IMR-90 (cell line): ENCODE data around the gene FSD1L. TPM values are rescaled to one million over a fixed set of nuclear protein-coding genes. Genes with fewer than 3 reads are reported as not detected.

Source experiments
- ATAC-seq: fragments of 200-7000 bp; cut with Tn5 transposase; 2 replicates; pipeline ENCODE4 v1.9.1; 2020; ENCODE audit warnings: low read depth, mild to moderate bottlenecking, moderate library complexity
- BruUV-seq: library from RNA; stranded (reverse); fragments of 400-500 nt; replicated peaks from 2 replicates; lab custom pipeline; 2021; lab: Mats Ljungman, UMichigan
- CTCF ChIA-PET: fragments of 300-600 bp; formaldehyde crosslinking; extraction: SDS; loops from one replicate; lab custom pipeline; 2021; ENCODE audit warnings: antibody characterized with exemption; lab: Yijun Ruan, JAX
- POLR2A ChIA-PET: fragments of 300-600 bp; sonication (Branson Sonifier 250); formaldehyde crosslinking; loops from one replicate; lab custom pipeline; 2022; ENCODE audit warnings: antibody characterized with exemption; ENCODE audit not compliant: unreplicated experiment; lab: Charles Lee
- DNase-seq: peaks from one replicate; pipeline ENCODE4 v3.0.0; 2013
- H2AFZ ChIP-seq: replicated peaks from 2 replicates; pipeline ENCODE3; 2013; ENCODE audit warnings: low read length, mild to moderate bottlenecking; ENCODE audit not compliant: poor library complexity
- H2AK5ac ChIP-seq: 2 replicates; pipeline ENCODE4 v1.6.1; 2013; ENCODE audit warnings: low read depth, low read length, inconsistent platforms
- H2AK9ac ChIP-seq: replicated peaks from 2 replicates; pipeline ENCODE3; 2013; ENCODE audit warnings: mild to moderate bottlenecking, low read depth, low read length, moderate library complexity; ENCODE audit not compliant: poor library complexity
- H2BK120ac ChIP-seq: 2 replicates; pipeline ENCODE4 v1.6.1; 2013; ENCODE audit warnings: low read depth, low read length, inconsistent platforms
- H2BK15ac ChIP-seq: 3 replicates; pipeline ENCODE4 v1.6.1; 2013; ENCODE audit warnings: low read depth, low read length, inconsistent platforms
- H2BK20ac ChIP-seq: 2 replicates; pipeline ENCODE4 v1.6.1; 2013; ENCODE audit warnings: low read depth, mild to moderate bottlenecking, inconsistent platforms, low read length, moderate library complexity
- H2BK5ac ChIP-seq: 2 replicates; pipeline ENCODE4 v1.6.1; 2013; ENCODE audit warnings: mild to moderate bottlenecking, low read depth, low read length, inconsistent platforms; ENCODE audit not compliant: poor library complexity, severe bottlenecking
- H3K14ac ChIP-seq: replicated peaks from 2 replicates; pipeline ENCODE4 v1.6.1; 2013; ENCODE audit warnings: low read depth, low read length, inconsistent platforms
- H3K18ac ChIP-seq: 2 replicates; pipeline ENCODE4 v1.6.1; 2013; ENCODE audit warnings: low read depth, low read length, control low read depth
- H3K23ac ChIP-seq: 2 replicates; pipeline ENCODE4 v1.6.1; 2013; ENCODE audit warnings: low read depth, low read length, inconsistent platforms
- H3K27ac ChIP-seq: 2 replicates; pipeline ENCODE4 v1.5.1; 2013; ENCODE audit warnings: mild to moderate bottlenecking, control low read depth, low read length; ENCODE audit not compliant: insufficient read depth
- H3K27me3 ChIP-seq: 2 replicates; pipeline ENCODE4 v1.6.1; 2013; ENCODE audit warnings: low read length; ENCODE audit not compliant: control insufficient read depth, insufficient read depth
- H3K36me3 ChIP-seq: 2 replicates; pipeline ENCODE4 v1.6.1; 2013; ENCODE audit warnings: low read length, mixed read lengths; ENCODE audit not compliant: control insufficient read depth, insufficient read depth
- H3K4ac ChIP-seq: 2 replicates; pipeline ENCODE4 v1.6.1; 2013; ENCODE audit warnings: low read depth, low read length, inconsistent platforms
- H3K4me1 ChIP-seq: 2 replicates; pipeline ENCODE4 v1.6.1; 2013; ENCODE audit warnings: low read length, mixed read lengths; ENCODE audit not compliant: control insufficient read depth, insufficient read depth
- H3K4me2 ChIP-seq: 2 replicates; pipeline ENCODE4 v1.6.1; 2013; ENCODE audit warnings: low read depth, mild to moderate bottlenecking, control low read depth, low read length, moderate library complexity
- H3K4me3 ChIP-seq: 2 replicates; pipeline ENCODE4 v1.5.1; 2013; ENCODE audit warnings: low read depth, mild to moderate bottlenecking, control low read depth, low read length, moderate library complexity; ENCODE audit not compliant: insufficient read depth
- H3K56ac ChIP-seq: 2 replicates; pipeline ENCODE4 v1.6.1; 2013; ENCODE audit warnings: low read length, inconsistent platforms; ENCODE audit not compliant: insufficient read depth; ENCODE audit errors: extremely low read depth
- H3K79me1 ChIP-seq, 2 experiments: 2 replicates each; pipeline ENCODE4 v1.6.1; 2013; ENCODE audit warnings: low read length in 2 of 2, inconsistent platforms in 1 of 2, low read depth in 1 of 2
- H3K9ac ChIP-seq: 2 replicates; pipeline ENCODE4 v1.6.1; 2013; ENCODE audit warnings: low read depth, low read length, control low read depth
- H3K9me1 ChIP-seq: 2 replicates; pipeline ENCODE4 v1.6.1; 2013; ENCODE audit warnings: low read length, inconsistent platforms; ENCODE audit not compliant: insufficient read depth
- H3K9me3 ChIP-seq: 2 replicates; pipeline ENCODE4 v1.6.1; 2013; ENCODE audit warnings: low read length; ENCODE audit not compliant: control insufficient read depth, insufficient read depth
- H4K20me1 ChIP-seq: 2 replicates; pipeline ENCODE4 v1.6.1; 2013; ENCODE audit warnings: low read length, inconsistent platforms; ENCODE audit not compliant: insufficient read depth
- H4K5ac ChIP-seq: 2 replicates; pipeline ENCODE4 v1.6.1; 2013; ENCODE audit warnings: mild to moderate bottlenecking, low read depth, low read length, control low read depth
- H4K8ac ChIP-seq, 2 experiments: 2 replicates each; pipeline ENCODE4 v1.6.1; 2013; ENCODE audit warnings: low read depth in 2 of 2, low read length in 2 of 2, control low read depth in 1 of 2, inconsistent platforms in 1 of 2
- H4K91ac ChIP-seq: 2 replicates; pipeline ENCODE4 v1.6.1; 2013; ENCODE audit warnings: low read depth, low read length, inconsistent platforms; ENCODE audit not compliant: insufficient read depth
- BHLHE40 ChIP-seq: fragments of 150-350 bp; IDR thresholded peaks from 2 replicates; pipeline ENCODE4 v1.6.1; 2016; ENCODE audit warnings: mild to moderate bottlenecking, low read depth, low read length
- CEBPB ChIP-seq: IDR thresholded peaks from 2 replicates; pipeline ENCODE4 v1.6.1; 2012; ENCODE audit warnings: low read depth, low read length, improper control_type of control experiment
- FOS ChIP-seq: fragments of 150-350 bp; IDR thresholded peaks from 2 replicates; pipeline ENCODE4 v1.6.1; 2016; ENCODE audit warnings: low read depth, low read length
- MAFK ChIP-seq: IDR thresholded peaks from 2 replicates; pipeline ENCODE4 v1.6.1; 2012; ENCODE audit warnings: low read depth, low read length, improper control_type of control experiment
- MAZ ChIP-seq: IDR thresholded peaks from 2 replicates; pipeline ENCODE4 v1.6.1; 2012; ENCODE audit warnings: low read depth, mild to moderate bottlenecking, low read length, improper control_type of control experiment, moderate library complexity, borderline replicate concordance
- MXI1 ChIP-seq: IDR thresholded peaks from 2 replicates; pipeline ENCODE4 v1.6.1; 2012; ENCODE audit warnings: low read depth, mild to moderate bottlenecking, low read length, moderate library complexity, borderline replicate concordance
- RAD21 ChIP-seq: IDR thresholded peaks from 2 replicates; pipeline ENCODE4 v1.6.1; 2012; ENCODE audit warnings: low read length, improper control_type of control experiment
- SMC3 ChIP-seq: fragments of 150-350 bp; IDR thresholded peaks from 2 replicates; pipeline ENCODE4 v1.6.1; 2016; ENCODE audit warnings: low read depth, mild to moderate bottlenecking, antibody characterized with exemption, low read length, moderate library complexity
- WGBS, 2 experiments: methylation state at CpG; one replicate each; pipeline versions ENCODE4 v1.1.5 to v1.1.7; 2013; ENCODE audit warnings: missing lambda C conversion rate in 2 of 2; ENCODE audit not compliant: insufficient read length in 1 of 2; ENCODE audit errors: extremely low coverage in 2 of 2; 5-methylcytosine and 5-hydroxymethylcytosine counted together
- dilution Hi-C: fragments of 300-500 bp; cut with HindIII; formaldehyde crosslinking; loops from one replicate; pipeline ENCODE4 v1.14.3; 2018; ENCODE audit warnings: low sequenced_read_pairs; ENCODE audit not compliant: unreplicated experiment
- in situ Hi-C: fragments of 300-500 bp; cut with MboI; formaldehyde crosslinking; loops from 3 replicates; pipeline ENCODE4 v1.14.3; 2019; ENCODE audit warnings: low sequenced_read_pairs, inconsistent platforms, mixed read lengths
- intact Hi-C: fragments of 100-400 bp; cut with micrococcal nuclease; formaldehyde crosslinking; loops from 2 replicates; pipeline ENCODE4 v1.10.0; 2022
- polyA plus RNA-seq, 3 experiments: library from polyadenylated mRNA; depleted of rRNA; stranded (reverse); fragments of >200 nt; gene quantifications; 2 replicates each; pipeline ENCODE4 v1.2.3, GENCODE V29; 2012; ENCODE audit warnings: low replicate concordance in 1 of 3
- total RNA-seq: library from RNA; depleted of rRNA; stranded (reverse); fragments of >200 nt; gene quantifications from 2 replicates; pipeline ENCODE4 v1.2.3, GENCODE V29; 2012
- TF ChIP-seq, protein P1 (sequence below): fragments of 150-350 bp; IDR thresholded peaks from 2 replicates; pipeline ENCODE4 v1.6.1; 2017; ENCODE audit warnings: mild to moderate bottlenecking, antibody characterized with exemption, low read length, low read depth

FSD1L gene
- total and polyA plus RNA-seq, 2 of the 4 experiments (the other 2 are of a cell fraction): 1.4 to 2.9 TPM

DNA sequence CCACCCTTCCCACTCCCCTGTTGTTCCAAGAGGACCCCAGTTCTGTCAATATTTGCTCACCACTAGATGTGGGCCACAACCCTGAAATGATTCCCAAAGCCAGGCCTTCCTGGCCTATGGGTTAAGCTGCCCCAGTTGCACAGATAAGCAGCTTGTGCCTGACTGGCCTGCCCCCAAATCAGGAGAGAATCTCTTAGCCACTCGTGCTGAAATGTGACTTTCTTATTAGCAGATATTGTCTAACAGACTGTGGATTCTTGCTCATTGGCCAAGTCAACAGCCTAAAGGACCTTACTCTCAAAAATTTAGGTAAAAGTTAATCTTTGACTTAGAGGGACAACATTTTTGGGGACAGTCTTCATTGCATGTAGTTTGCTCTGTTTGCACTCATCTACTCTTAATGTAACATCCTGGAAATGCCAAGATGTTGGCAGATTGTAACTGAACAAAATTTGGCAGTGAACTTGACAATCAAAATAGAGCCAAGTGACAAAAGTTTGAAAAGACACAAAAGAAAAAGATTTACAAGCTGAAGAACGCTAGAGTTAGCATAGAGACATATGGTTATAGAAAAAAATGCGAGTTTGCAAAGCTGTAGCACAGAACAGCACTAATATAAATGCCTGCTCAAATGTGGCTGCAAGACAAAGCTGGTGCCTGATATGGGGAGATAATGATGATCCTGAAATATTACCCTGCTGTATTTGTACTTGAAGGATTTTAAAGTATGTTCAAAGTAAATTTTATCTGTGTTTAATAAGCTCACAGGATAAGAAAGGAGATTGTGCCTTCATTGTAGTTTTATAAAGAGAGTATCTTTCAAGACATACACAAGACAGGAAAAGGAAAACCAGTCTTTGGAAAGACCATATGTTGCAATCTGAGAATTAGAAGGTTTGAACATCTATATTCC lies 29.0 kb upstream of the FSD1L start (continued):
- TF ChIP-seq, protein P1, sequence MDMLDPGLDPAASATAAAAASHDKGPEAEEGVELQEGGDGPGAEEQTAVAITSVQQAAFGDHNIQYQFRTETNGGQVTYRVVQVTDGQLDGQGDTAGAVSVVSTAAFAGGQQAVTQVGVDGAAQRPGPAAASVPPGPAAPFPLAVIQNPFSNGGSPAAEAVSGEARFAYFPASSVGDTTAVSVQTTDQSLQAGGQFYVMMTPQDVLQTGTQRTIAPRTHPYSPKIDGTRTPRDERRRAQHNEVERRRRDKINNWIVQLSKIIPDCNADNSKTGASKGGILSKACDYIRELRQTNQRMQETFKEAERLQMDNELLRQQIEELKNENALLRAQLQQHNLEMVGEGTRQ: no peak

DNA sequence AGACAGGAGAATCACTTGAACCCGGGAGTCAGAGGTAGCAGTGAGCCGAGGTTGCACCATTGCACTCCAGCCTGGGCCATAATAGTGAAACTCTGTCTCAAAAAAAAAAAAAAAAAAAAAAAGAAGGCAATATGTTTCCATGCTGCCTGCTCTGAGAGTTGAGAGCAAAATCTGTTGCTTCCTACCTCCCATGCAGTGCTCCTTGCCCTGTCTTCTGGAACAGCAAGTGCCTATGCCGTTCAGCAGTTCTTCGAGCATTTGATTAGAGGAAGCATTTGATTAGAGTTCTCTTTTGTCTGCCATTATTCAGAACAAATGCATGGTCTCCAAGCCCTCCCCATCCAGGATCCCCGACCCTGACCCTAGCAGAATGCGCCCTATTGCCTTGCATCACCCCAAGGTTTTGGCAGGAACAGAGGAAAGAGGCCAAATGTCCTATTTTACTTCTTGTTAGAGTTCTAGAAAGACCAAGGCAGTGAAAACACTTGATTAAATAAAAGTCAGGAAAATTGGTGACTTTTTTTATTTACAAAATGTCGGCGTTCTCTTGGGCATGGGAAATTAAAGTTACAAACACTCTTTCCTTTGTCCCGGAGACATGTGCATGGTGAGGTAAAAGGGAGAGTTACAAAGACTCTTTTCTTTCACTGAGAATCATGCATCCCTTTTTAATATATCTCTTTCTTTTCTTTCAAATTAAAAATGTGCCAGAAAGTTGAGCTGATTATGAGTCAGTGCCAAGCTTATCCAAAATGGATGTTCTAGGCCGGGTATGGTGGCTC lies 27.8 kb upstream of the FSD1L start:
- H3K18ac ChIP-seq: no peak overlapping the region
- no peaks in the 10 kb centered on the region for H3K9me3 ChIP-seq
- H2AFZ ChIP-seq: no peak overlapping the region
- no peak overlapping the region; a peak in 1 of 4 replicates for H4K8ac ChIP-seq
- H2BK15ac ChIP-seq: no peak overlapping the region
- no peak overlapping the region for H2BK5ac ChIP-seq
- no peak overlapping the region for H3K9ac ChIP-seq
- CTCF ChIA-PET: no interaction called here
- TF ChIP-seq RAD21: no peak
- no peak for TF ChIP-seq MXI1
- TF ChIP-seq, protein P1: no peak
- TF ChIP-seq SMC3: no peak
- no peak for TF ChIP-seq BHLHE40
- no peak for TF ChIP-seq CEBPB
- no peak for TF ChIP-seq MAFK
- TF ChIP-seq MAZ: no peak
- no peak for TF ChIP-seq FOS
- no peak overlapping the region for H2AK5ac ChIP-seq
- no peak for ATAC-seq
- no peak overlapping the region for H3K4me3 ChIP-seq
- no peak overlapping the region for H3K27ac ChIP-seq
- no peaks in the 10 kb centered on the region for H3K9me1 ChIP-seq
- peaks cover 2% of the 10 kb centered on the region for H3K4me1 ChIP-seq
- no peak for DNase-seq
- WGBS, 2 experiments: no CpG with 5 or more reads among the region's 10 CpGs
- no peak overlapping the region for H2AK9ac ChIP-seq
- H2BK120ac ChIP-seq: no peak overlapping the region
- intact Hi-C loops (loop anchor here (10.0 kb wide), 1 partner anchor 425 kb away; no protein-coding TSS in a partner anchor), in situ Hi-C loops (loop anchor here (5.0 to 10.0 kb wide), 4 partner anchors 175 to 635 kb away; partner anchors contain the start of gene SLC44A1), dilution Hi-C loops (no loop called here)
- no peak overlapping the region for H4K91ac ChIP-seq
- no peak overlapping the region for H3K14ac ChIP-seq
- no peaks in the 10 kb centered on the region for H3K79me1 ChIP-seq
- no peaks in the 10 kb centered on the region for H3K36me3 ChIP-seq
- H2BK20ac ChIP-seq: no peak overlapping the region
- H3K27me3 ChIP-seq: no peaks in the 10 kb centered on the region
- no peak overlapping the region for H3K23ac ChIP-seq
- H4K20me1 ChIP-seq: no peaks in the 10 kb centered on the region
- no peak overlapping the region for H4K5ac ChIP-seq
- no TSS peak for BruUV-seq
- POLR2A ChIA-PET: no interaction called here
- no peak overlapping the region for H3K4me2 ChIP-seq
- H3K4ac ChIP-seq: no peak overlapping the region
- H3K56ac ChIP-seq: no peak overlapping the region
